Stomach (tissue), 4 donors: ENCODE data around the gene STX12.

Experiments
- EP300 ChIP-seq: sonication (generic); formaldehyde crosslinking; IDR thresholded peaks from one replicate; pipeline ENCODE4 v1.6.1; 2017; ENCODE audit warnings: antibody characterized with exemption
- POLR2A ChIP-seq, 4 donors: fragments of 450-650 bp; IDR thresholded peaks; one replicate each; pipeline ENCODE4 v1.6.1; 2016; ENCODE audit warnings: antibody characterized with exemption in 4 of 4, control low read depth in 2 of 4, mild to moderate bottlenecking in 1 of 4, moderate library complexity in 1 of 4
- POLR2AphosphoS5 ChIP-seq, 3 donors: sonication (generic); formaldehyde crosslinking; IDR thresholded peaks; one replicate each; pipeline ENCODE4 v1.6.1; 2016; ENCODE audit warnings: antibody characterized with exemption in 3 of 3
- TF ChIP-seq, protein P1 (sequence below), 7 experiments: fragments of 450-650 bp in 4 of 7; fragments of 200-600 bp in 3 of 7; sonication (generic) in 3 of 7; IDR thresholded peaks; one replicate each; pipeline ENCODE4 v1.5.1; 2016 to 2019; ENCODE audit warnings: antibody characterized with exemption in 7 of 7, control low read depth in 2 of 7, mild to moderate bottlenecking in 1 of 7

GRCh38 chr1:27872802-27873551 lies 100.0 kb downstream of the STX12 start:
- TF ChIP-seq POLR2AphosphoS5 (IDR thresholded peaks at IDR 0.05) (no peak), EP300 (no peak), POLR2A (IDR thresholded peaks at IDR 0.05) (no peak)
- TF ChIP-seq, protein P1, sequence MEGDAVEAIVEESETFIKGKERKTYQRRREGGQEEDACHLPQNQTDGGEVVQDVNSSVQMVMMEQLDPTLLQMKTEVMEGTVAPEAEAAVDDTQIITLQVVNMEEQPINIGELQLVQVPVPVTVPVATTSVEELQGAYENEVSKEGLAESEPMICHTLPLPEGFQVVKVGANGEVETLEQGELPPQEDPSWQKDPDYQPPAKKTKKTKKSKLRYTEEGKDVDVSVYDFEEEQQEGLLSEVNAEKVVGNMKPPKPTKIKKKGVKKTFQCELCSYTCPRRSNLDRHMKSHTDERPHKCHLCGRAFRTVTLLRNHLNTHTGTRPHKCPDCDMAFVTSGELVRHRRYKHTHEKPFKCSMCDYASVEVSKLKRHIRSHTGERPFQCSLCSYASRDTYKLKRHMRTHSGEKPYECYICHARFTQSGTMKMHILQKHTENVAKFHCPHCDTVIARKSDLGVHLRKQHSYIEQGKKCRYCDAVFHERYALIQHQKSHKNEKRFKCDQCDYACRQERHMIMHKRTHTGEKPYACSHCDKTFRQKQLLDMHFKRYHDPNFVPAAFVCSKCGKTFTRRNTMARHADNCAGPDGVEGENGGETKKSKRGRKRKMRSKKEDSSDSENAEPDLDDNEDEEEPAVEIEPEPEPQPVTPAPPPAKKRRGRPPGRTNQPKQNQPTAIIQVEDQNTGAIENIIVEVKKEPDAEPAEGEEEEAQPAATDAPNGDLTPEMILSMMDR (IDR thresholded peaks at IDR 0.05), result no peak
